Parathyroid adenoma (tissue), 2 donors: ENCODE results near the gene HBS1L.
A peak's percentile ranks its signal among the peaks of the same experiment; 100 is the strongest.

Experiments used
- H2AFZ ChIP-seq: fragments of 300-600 bp; sonication (generic); one replicate; pipeline ENCODE4 v1.7.0; 2017; ENCODE audit warnings: antibody characterized with exemption, mild to moderate bottlenecking
- H3K27ac ChIP-seq: fragments of 300-600 bp; sonication (generic); one replicate; pipeline ENCODE4 v1.7.0; 2017
- H3K27me3 ChIP-seq: fragments of 300-600 bp; sonication (generic); one replicate; pipeline ENCODE4 v1.7.0; 2017; ENCODE audit warnings: low read length; ENCODE audit not compliant: control insufficient read depth, insufficient read depth
- H3K36me3 ChIP-seq: fragments of 300-600 bp; sonication (generic); one replicate; pipeline ENCODE4 v1.7.0; 2017; ENCODE audit warnings: low read length; ENCODE audit not compliant: control insufficient read depth, insufficient read depth
- H3K4me1 ChIP-seq: fragments of 300-600 bp; sonication (generic); one replicate; pipeline ENCODE4 v1.7.0; 2017; ENCODE audit warnings: control low read depth
- H3K4me2 ChIP-seq: fragments of 300-600 bp; sonication (generic); one replicate; pipeline ENCODE4 v1.7.0; 2017; ENCODE audit warnings: low read length
- H3K4me3 ChIP-seq: fragments of 300-600 bp; sonication (generic); one replicate; pipeline ENCODE4 v1.7.0; 2017; ENCODE audit warnings: low read depth, low read length
- H3K79me2 ChIP-seq: fragments of 300-600 bp; sonication (generic); one replicate; pipeline ENCODE4 v1.7.0; 2017; ENCODE audit warnings: control low read depth
- H3K9ac ChIP-seq: fragments of 300-600 bp; sonication (generic); one replicate; pipeline ENCODE4 v1.7.0; 2017; ENCODE audit warnings: mild to moderate bottlenecking
- H3K9me3 ChIP-seq: fragments of 300-600 bp; sonication (generic); one replicate; pipeline ENCODE4 v1.7.0; 2017; ENCODE audit warnings: low read length; ENCODE audit not compliant: control insufficient read depth
- CTCF ChIP-seq: fragments of 300-600 bp; sonication (generic); IDR thresholded peaks from one replicate; pipeline ENCODE4 v1.7.0; 2017; ENCODE audit warnings: antibody characterized with exemption, mild to moderate bottlenecking
- donor health status: primary hyperparathyroidism.

The HBS1L gene

GRCh38 chr6:134949927-134950326 is 104.7 kb downstream of the HBS1L start, which contains the start of gene ALDH8A1:
Gene ALDH8A1, minus strand, starts transcription at chr6:134950101. Its CDS starts 48 bp downstream, at chr6:134950053.
- no peak within 1 kb of the TSS for H3K27ac ChIP-seq
- H3K4me1 ChIP-seq: peaks cover 3% of the 10 kb centered on the region
- no peak within 1 kb of the TSS for H3K9ac ChIP-seq
- H3K79me2 ChIP-seq: no peaks in the 10 kb centered on the region
- no peak for TF ChIP-seq CTCF
- peak within 1 kb of the TSS; percentile 20 for H2AFZ ChIP-seq
- no peaks in the 10 kb centered on the region for H3K36me3 ChIP-seq
- no peaks in the 10 kb centered on the region for H3K9me3 ChIP-seq
- H3K4me2 ChIP-seq: no peak within 1 kb of the TSS
- H3K4me3 ChIP-seq: no peak within 1 kb of the TSS
- H3K27me3 ChIP-seq: no peaks in the 10 kb centered on the region

DNA sequence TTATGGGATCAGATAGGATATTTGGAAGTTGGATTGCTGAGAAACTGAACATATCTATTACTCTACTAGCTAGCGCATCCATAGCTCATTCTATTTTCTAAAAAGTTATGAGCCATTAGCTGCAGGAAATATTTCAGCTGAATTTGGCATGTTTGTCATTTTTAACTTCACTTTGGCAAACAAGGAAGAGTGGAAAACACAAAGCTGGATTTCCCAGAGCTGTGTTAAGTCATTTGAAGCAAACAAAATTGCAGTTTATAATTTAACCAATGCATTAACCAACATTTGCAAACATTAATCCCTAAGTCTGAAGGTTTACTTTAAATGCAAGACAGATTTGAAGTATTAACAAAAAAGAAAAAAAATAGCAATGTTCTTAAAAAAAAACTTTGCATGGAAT is 105.9 kb downstream of the HBS1L start:
- no peak overlapping the region for H3K27ac ChIP-seq
- H3K4me1 ChIP-seq: no peaks in the 10 kb centered on the region
- H3K27me3 ChIP-seq: no peaks in the 10 kb centered on the region
- H3K4me3 ChIP-seq: no peak overlapping the region
- no peaks in the 10 kb centered on the region for H3K79me2 ChIP-seq
- no peak for TF ChIP-seq CTCF
- H3K4me2 ChIP-seq: no peak overlapping the region
- H3K9ac ChIP-seq: no peak overlapping the region
- H3K9me3 ChIP-seq: no peaks in the 10 kb centered on the region
- H2AFZ ChIP-seq: no peak overlapping the region
- no peaks in the 10 kb centered on the region for H3K36me3 ChIP-seq

- H3K4me2 ChIP-seq: no peak overlapping the region
- H3K27ac ChIP-seq: no peak overlapping the region
- no peaks in the 10 kb centered on the region for H3K9me3 ChIP-seq
- H2AFZ ChIP-seq: no peak overlapping the region
- no peaks in the 10 kb centered on the region for H3K79me2 ChIP-seq
- H3K4me3 ChIP-seq: no peak overlapping the region
- H3K27me3 ChIP-seq: no peaks in the 10 kb centered on the region
- H3K4me1 ChIP-seq: no peaks in the 10 kb centered on the region
- H3K36me3 ChIP-seq: no peaks in the 10 kb centered on the region
- no peak overlapping the region for H3K9ac ChIP-seq
- no peak for TF ChIP-seq CTCF
Measured at GRCh38 chr6:134948142-134948541, 106.5 kb downstream of the HBS1L start.

DNA sequence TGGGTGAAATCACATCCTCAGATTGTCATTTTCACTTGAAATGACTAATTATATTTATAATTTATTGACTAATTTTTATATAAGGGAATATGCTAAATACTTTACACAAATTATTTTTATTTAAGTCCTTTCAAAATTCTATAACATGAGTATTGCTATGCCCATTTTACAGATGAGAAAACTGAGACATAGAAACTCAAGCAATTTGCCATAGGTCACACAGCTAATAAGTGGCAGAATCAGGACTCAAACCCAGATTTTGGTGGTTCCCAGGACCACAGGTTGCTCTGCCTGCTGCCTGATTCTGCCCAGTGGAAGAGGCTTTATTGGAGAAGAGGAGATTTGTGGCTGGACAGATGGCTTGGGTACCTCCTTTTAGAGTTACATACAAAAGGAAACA is 109.6 kb downstream of the HBS1L start:
- Histone ChIP-seq H3K27me3 (no peaks in the 10 kb centered on the region), H3K9ac (no peak overlapping the region), H3K27ac (no peak overlapping the region), H3K4me1 (peaks cover 7% of the 10 kb centered on the region), H3K4me3 (no peak overlapping the region), H3K79me2 (no peaks in the 10 kb centered on the region), H3K9me3 (no peaks in the 10 kb centered on the region), H3K4me2 (no peak overlapping the region), H2AFZ (no peak overlapping the region), H3K36me3 (no peaks in the 10 kb centered on the region)
- no peak for TF ChIP-seq CTCF

DNA sequence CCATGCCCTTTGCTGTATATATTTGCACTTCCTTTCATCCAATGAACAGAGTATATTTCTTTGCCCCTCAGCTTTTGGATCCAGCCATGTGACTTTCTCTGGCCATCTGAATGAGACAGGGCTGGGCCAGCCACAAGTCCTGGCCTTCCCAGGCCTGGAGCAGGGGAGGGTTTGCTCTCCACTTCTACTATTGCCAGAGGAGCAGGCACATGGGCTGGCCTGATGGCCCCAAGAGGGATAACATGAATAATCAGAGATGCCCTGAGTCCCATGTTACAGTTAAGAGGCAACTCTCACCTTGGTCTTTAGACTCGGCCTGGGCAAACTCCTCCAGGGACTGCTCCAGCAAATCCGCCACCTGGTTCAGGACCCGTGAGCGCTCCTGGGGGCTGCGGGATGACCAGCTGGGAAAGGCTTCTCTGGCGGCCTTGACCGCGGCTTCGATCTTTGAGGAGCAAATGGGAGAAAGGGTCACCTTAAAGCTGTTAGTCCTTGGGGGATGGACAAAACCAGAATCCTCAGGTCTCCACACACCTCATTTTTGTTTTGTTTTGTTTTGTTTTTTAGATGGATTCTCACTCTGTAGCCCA is 111.0 kb downstream of the HBS1L start:
- Histone ChIP-seq H3K36me3 (no peaks in the 10 kb centered on the region), H3K27ac (no peak overlapping the region), H3K79me2 (no peaks in the 10 kb centered on the region), H3K4me3 (no peak overlapping the region), H3K9ac (no peak overlapping the region), H3K4me1 (peaks cover 18% of the 10 kb centered on the region), H3K27me3 (no peaks in the 10 kb centered on the region), H2AFZ (peak overlapping the region; percentile 20), H3K9me3 (no peaks in the 10 kb centered on the region), H3K4me2 (no peak overlapping the region)
- TF ChIP-seq CTCF: no peak
